HCT116 (cell line): ENCODE results near the gene SLC25A42. TPM values are rescaled to one million over a fixed set of nuclear protein-coding genes. Genes with fewer than 3 reads are reported as not detected.

Experiments
- ATAC-seq: fragments of 200-7000 bp; cut with Tn5 transposase; 2 replicates; pipeline ENCODE4 v1.9.1; 2020; ENCODE audit warnings: mild to moderate bottlenecking, moderate library complexity
- BruUV-seq: library from RNA; stranded (reverse); fragments of 400-500 nt; replicated peaks from 2 replicates; lab custom pipeline; 2021; lab: Mats Ljungman, UMichigan
- CTCF ChIA-PET: fragments of 300-600 bp; sonication (Branson Sonifier 250); formaldehyde crosslinking; loops from one replicate; lab custom pipeline; 2021; ENCODE audit warnings: antibody characterized with exemption; lab: Charles Lee
- POLR2A ChIA-PET: fragments of 300-600, 350-600 bp; sonication (Branson Sonifier 250); formaldehyde crosslinking; loops from one replicate; lab custom pipeline; 2021; ENCODE audit warnings: antibody characterized with exemption; lab: Charles Lee
- RAD21 ChIA-PET, 2 experiments: fragments of 300-600 bp; sonication (Branson Sonifier 250); formaldehyde crosslinking; loops; one replicate each; lab custom pipeline; 2023; ENCODE audit warnings: low total read pairs in 2 of 2; ENCODE audit not compliant: uncharacterized antibody in 2 of 2, unreplicated experiment in 2 of 2, low non-redundant PET in 1 of 2; lab: Charles Lee
- DNase-seq: peaks from one replicate; pipeline ENCODE4 v3.0.0-alpha.2; 2010; ENCODE audit warnings: low read depth, low spot score
- H2AFZ ChIP-seq: fragments of 200-600 bp; shearing (Covaris generic), sonication (generic); 2 replicates; pipeline ENCODE4 v1.6.1; 2017; ENCODE audit warnings: low read depth, mixed run types, mixed read lengths, antibody characterized with exemption, low read length; ENCODE audit not compliant: poor library complexity, severe bottlenecking
- H3K27ac ChIP-seq: 2 replicates; pipeline ENCODE4 v1.5.1; 2012; ENCODE audit warnings: low read depth, low read length
- H3K27me3 ChIP-seq: fragments of 200-600 bp; sonication (generic); 2 replicates; pipeline ENCODE4 v1.6.1; 2016; ENCODE audit warnings: mixed run types, low read length, mixed read lengths; ENCODE audit not compliant: insufficient read depth
- H3K36me3 ChIP-seq, 2 experiments: fragments of 200-500 bp in 1 of 2; fragments of 200-600 bp in 1 of 2; sonication (Bioruptor generic) in 1 of 2; sonication (generic) in 1 of 2; 2 replicates each; pipeline versions ENCODE4 v1.5.1 to v1.6.1; 2014 to 2016; ENCODE audit warnings: low read length in 2 of 2, inconsistent platforms in 1 of 2, mixed read lengths in 1 of 2, mixed run types in 1 of 2; ENCODE audit not compliant: insufficient read depth in 2 of 2, control insufficient read depth in 1 of 2
- H3K4me1 ChIP-seq, 2 experiments: fragments of 200-600 bp in 1 of 2; sonication (generic) in 1 of 2; 2 replicates each; pipeline versions ENCODE4 v1.5.1 to v1.6.1; 2012 to 2017; ENCODE audit warnings: low read length in 2 of 2, inconsistent platforms in 1 of 2, mild to moderate bottlenecking in 1 of 2, mixed read lengths in 1 of 2, mixed run types in 1 of 2, moderate library complexity in 1 of 2; ENCODE audit not compliant: insufficient read depth in 2 of 2, control insufficient read depth in 1 of 2
- H3K4me2 ChIP-seq: fragments of 200-600 bp; sonication (generic); 2 replicates; pipeline ENCODE4 v1.6.1; 2017; ENCODE audit warnings: mixed run types, low read length, mixed read lengths
- H3K4me3 ChIP-seq, 2 experiments: fragments of 200-600 bp in 1 of 2; sonication (generic) in 1 of 2; replicated peaks in 1 of 2; 2 replicates each; pipeline ENCODE4 v1.5.1; 2011 to 2016; ENCODE audit warnings: low read length in 2 of 2, control low read depth in 1 of 2, low read depth in 1 of 2, mild to moderate bottlenecking in 1 of 2, mixed read lengths in 1 of 2, mixed run types in 1 of 2
- H3K79me2 ChIP-seq: fragments of 200-600 bp; sonication (generic); 2 replicates; pipeline ENCODE4 v1.6.1; 2017; ENCODE audit warnings: mild to moderate bottlenecking, mixed run types, low read length, moderate library complexity, mixed read lengths; ENCODE audit not compliant: insufficient read depth
- H3K9ac ChIP-seq: fragments of 200-600 bp; sonication (generic); 2 replicates; pipeline ENCODE4 v1.6.1; 2016; ENCODE audit warnings: low read length, mixed read lengths
- H3K9me2 ChIP-seq: fragments of 200-600 bp; sonication (generic), shearing (Covaris generic); 2 replicates; pipeline ENCODE4 v1.6.1; 2017; ENCODE audit warnings: mixed run types, mild to moderate bottlenecking, moderate library complexity; ENCODE audit not compliant: insufficient read depth
- H3K9me3 ChIP-seq, 2 experiments: fragments of 200-500 bp in 1 of 2; fragments of 200-600 bp in 1 of 2; sonication (Bioruptor generic) in 1 of 2; sonication (generic) in 1 of 2; 2 replicates each; pipeline ENCODE4 v1.6.1; 2014 to 2017; ENCODE audit warnings: low read length in 2 of 2, mixed read lengths in 2 of 2, inconsistent platforms in 1 of 2, low read depth in 1 of 2, mild to moderate bottlenecking in 1 of 2, mixed run types in 1 of 2, moderate library complexity in 1 of 2; ENCODE audit not compliant: control insufficient read depth in 1 of 2, insufficient read depth in 1 of 2
- H4K20me1 ChIP-seq: fragments of 200-600 bp; sonication (generic), shearing (Covaris generic); 2 replicates; pipeline ENCODE4 v1.6.1; 2017; ENCODE audit warnings: mixed run types, mild to moderate bottlenecking, moderate library complexity; ENCODE audit not compliant: insufficient read depth
- ATF3 ChIP-seq: IDR thresholded peaks from 2 replicates; pipeline ENCODE4 v1.6.1; 2012
- CBX3 ChIP-seq: IDR thresholded peaks from 2 replicates; pipeline ENCODE4 v1.6.1; 2012; ENCODE audit warnings: low read depth
- CTCF ChIP-seq, 3 experiments: fragments of 200-600 bp in 1 of 3; sonication (generic) in 1 of 3; IDR thresholded peaks in 2 of 3; conservative IDR thresholded peaks in 1 of 3; 2 replicates each; pipeline ENCODE4 v1.5.1; 2012 to 2017; ENCODE audit warnings: low read depth in 2 of 3, low read length in 2 of 3, antibody characterized with exemption in 1 of 3, borderline replicate concordance in 1 of 3, control low read depth in 1 of 3, mild to moderate bottlenecking in 1 of 3, mixed read lengths in 1 of 3, mixed run types in 1 of 3, moderate library complexity in 1 of 3; ENCODE audit not compliant: insufficient read depth in 1 of 3
- EZH2phosphoT487 ChIP-seq: fragments of 200-600 bp; IDR thresholded peaks from 2 replicates; pipeline ENCODE4 v1.6.1; 2018; ENCODE audit warnings: antibody characterized with exemption, borderline replicate concordance
- MAX ChIP-seq: IDR thresholded peaks from 2 replicates; pipeline ENCODE4 v1.6.1; 2012
- POLR2AphosphoS5 ChIP-seq: IDR thresholded peaks from 2 replicates; pipeline ENCODE4 v1.6.1; 2011; ENCODE audit warnings: mild to moderate bottlenecking, low read depth, low read length, moderate library complexity
- REST ChIP-seq: IDR thresholded peaks from 2 replicates; pipeline ENCODE4 v1.6.1; 2012; ENCODE audit warnings: low read depth
- SIN3A ChIP-seq: IDR thresholded peaks from 2 replicates; pipeline ENCODE4 v1.6.1; 2012; ENCODE audit warnings: low read depth
- SP1 ChIP-seq: IDR thresholded peaks from 2 replicates; pipeline ENCODE4 v1.6.1; 2012; ENCODE audit warnings: low read depth
- TCF7L2 ChIP-seq: IDR thresholded peaks from 2 replicates; pipeline ENCODE4 v1.7.0; 2011; ENCODE audit warnings: borderline replicate concordance, inconsistent platforms; ENCODE audit not compliant: insufficient read depth, insufficient read length; ENCODE audit errors: extremely low read depth
- YY1 ChIP-seq: IDR thresholded peaks from 2 replicates; pipeline ENCODE4 v1.6.1; 2011; ENCODE audit warnings: low read length, low read depth, moderate library complexity, mild to moderate bottlenecking; ENCODE audit not compliant: insufficient replicate concordance; ENCODE audit errors: extremely low read depth
- ZBTB33 ChIP-seq: IDR thresholded peaks from 2 replicates; pipeline ENCODE4 v1.6.1; 2011; ENCODE audit warnings: mild to moderate bottlenecking, low read length, moderate library complexity; ENCODE audit not compliant: insufficient replicate concordance; ENCODE audit errors: extremely low read depth
- ZFX ChIP-seq: fragments of 450-650 bp; IDR thresholded peaks from 2 replicates; pipeline ENCODE4 v1.6.1; 2017
- ZNF274 ChIP-seq: fragments of 200-500 bp; sonication (Bioruptor generic); IDR thresholded peaks from 2 replicates; pipeline ENCODE4 v1.6.1; 2014; ENCODE audit warnings: mild to moderate bottlenecking, low read depth, low read length, inconsistent platforms
- intact Hi-C: fragments of 100-400 bp; cut with micrococcal nuclease; formaldehyde crosslinking; loops from 2 replicates; pipeline ENCODE4 v1.10.0; 2022
- total RNA-seq: library from RNA; stranded (reverse); gene quantifications from one replicate; pipeline ENCODE4 v1.2.1, GENCODE V29; 2021; ENCODE audit not compliant: unreplicated experiment

Gene SLC25A42
- total RNA-seq, 1 experiment from 2014 or later = 10.2 TPM

- POLR2A ChIA-PET = interaction anchor here (0.6 kb wide), 1 partner anchor 56 kb away, joined by 3 read pairs; no protein-coding TSS in a partner anchor
These were observed 37.7 kb downstream of the SLC25A42 start for GRCh38 chr19:19101540-19101939.

More at GRCh38 chr19:19101540-19101939, 37.7 kb downstream of the SLC25A42 start:
- no peak overlapping the region for H3K9ac ChIP-seq
- TF ChIP-seq SIN3A (no peak), REST (no peak), ZFX (no peak), ZNF274 (no peak), ATF3 (no peak), POLR2AphosphoS5 (no peak), TCF7L2 (no peak), CTCF (IDR thresholded peaks at IDR 0.05 in 2 of 3, conservative IDR thresholded peaks at IDR 0.05 in 1 of 3; ENCODE audit: borderline replicate concordance in 1 of 3, insufficient read depth in 1 of 3, low read depth in 2 of 3, low read length in 2 of 3) (no peak), ZBTB33 (no peak), MAX (no peak), SP1 (no peak), CBX3 (no peak), EZH2phosphoT487 (no peak), YY1 (no peak)
- ATAC-seq = no peak
- no peak overlapping the region for H2AFZ ChIP-seq
- no TSS peak for BruUV-seq
- no peak for DNase-seq
- H3K36me3 ChIP-seq = no peaks in the 10 kb centered on the region
- intact Hi-C loops = no loop called here
- H3K27ac ChIP-seq = no peak overlapping the region
- no peaks in the 10 kb centered on the region for H3K27me3 ChIP-seq
- CTCF ChIA-PET = no interaction called here
- H3K4me3 ChIP-seq = no peak overlapping the region
- no peaks in the 10 kb centered on the region for H4K20me1 ChIP-seq
- no peak overlapping the region for H3K4me2 ChIP-seq
- H3K79me2 ChIP-seq = no peaks in the 10 kb centered on the region
- RAD21 ChIA-PET = no interaction called here
- peaks cover 64 to 93% of the 10 kb centered on the region in 2 experiments for H3K4me1 ChIP-seq
- H3K9me2 ChIP-seq = no peaks in the 10 kb centered on the region
- no peaks in the 10 kb centered on the region for H3K9me3 ChIP-seq
